Suprapubic skin (tissue), 4 donors: Measurements from ENCODE around the gene RWDD4.

ENCODE experiments used
- POLR2A ChIP-seq, 2 donors: fragments of 450-650 bp; IDR thresholded peaks; one replicate each; pipeline ENCODE4 v1.6.1; 2017; ENCODE audit warnings: antibody characterized with exemption in 2 of 2, mild to moderate bottlenecking in 2 of 2, moderate library complexity in 2 of 2
- POLR2AphosphoS5 ChIP-seq, 3 donors: sonication (generic); formaldehyde crosslinking; IDR thresholded peaks; one replicate each; pipeline ENCODE4 v1.6.1; 2017; ENCODE audit warnings: antibody characterized with exemption in 3 of 3
- TF ChIP-seq, protein P1 (sequence below), 2 donors: fragments of 200-600 bp in 1 of 2; fragments of 450-650 bp in 1 of 2; sonication (generic) in 1 of 2; IDR thresholded peaks; one replicate each; pipeline ENCODE4 v1.5.1; 2016 to 2019; ENCODE audit warnings: antibody characterized with exemption in 2 of 2, mild to moderate bottlenecking in 1 of 2, moderate library complexity in 1 of 2

DNA sequence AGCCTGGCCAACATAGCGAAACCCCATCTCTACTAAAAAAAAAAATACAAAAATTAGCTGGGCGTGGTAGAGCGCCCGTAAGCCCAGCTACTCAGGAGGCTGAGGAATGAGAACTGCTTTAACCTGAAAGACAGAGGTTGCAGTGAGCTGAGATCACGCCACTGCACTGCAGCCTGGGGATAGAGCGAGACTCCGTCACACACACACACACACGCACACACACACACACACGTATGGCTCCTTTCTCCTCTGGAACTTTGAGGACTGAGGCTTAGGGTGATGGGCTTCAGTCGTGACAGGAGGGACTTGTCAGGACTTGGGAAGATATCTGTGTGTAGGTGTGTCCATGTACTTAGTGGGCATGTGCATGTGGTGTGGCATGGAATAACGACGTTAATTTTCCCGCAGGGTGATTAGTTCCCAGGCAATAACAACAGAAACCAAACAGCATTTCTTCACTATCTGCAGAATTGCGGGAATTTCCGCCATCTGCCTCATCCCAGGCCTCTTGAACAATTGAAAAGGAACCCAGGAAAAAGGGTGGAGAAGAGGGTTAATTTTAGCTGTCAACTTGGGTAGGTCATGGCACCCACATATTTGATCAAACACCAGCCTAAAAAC, 47.7 kb downstream of the RWDD4 start:
- TF ChIP-seq, protein P1, sequence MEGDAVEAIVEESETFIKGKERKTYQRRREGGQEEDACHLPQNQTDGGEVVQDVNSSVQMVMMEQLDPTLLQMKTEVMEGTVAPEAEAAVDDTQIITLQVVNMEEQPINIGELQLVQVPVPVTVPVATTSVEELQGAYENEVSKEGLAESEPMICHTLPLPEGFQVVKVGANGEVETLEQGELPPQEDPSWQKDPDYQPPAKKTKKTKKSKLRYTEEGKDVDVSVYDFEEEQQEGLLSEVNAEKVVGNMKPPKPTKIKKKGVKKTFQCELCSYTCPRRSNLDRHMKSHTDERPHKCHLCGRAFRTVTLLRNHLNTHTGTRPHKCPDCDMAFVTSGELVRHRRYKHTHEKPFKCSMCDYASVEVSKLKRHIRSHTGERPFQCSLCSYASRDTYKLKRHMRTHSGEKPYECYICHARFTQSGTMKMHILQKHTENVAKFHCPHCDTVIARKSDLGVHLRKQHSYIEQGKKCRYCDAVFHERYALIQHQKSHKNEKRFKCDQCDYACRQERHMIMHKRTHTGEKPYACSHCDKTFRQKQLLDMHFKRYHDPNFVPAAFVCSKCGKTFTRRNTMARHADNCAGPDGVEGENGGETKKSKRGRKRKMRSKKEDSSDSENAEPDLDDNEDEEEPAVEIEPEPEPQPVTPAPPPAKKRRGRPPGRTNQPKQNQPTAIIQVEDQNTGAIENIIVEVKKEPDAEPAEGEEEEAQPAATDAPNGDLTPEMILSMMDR (IDR thresholded peaks at IDR 0.05): no peak
- no peak for TF ChIP-seq POLR2A (IDR thresholded peaks at IDR 0.05)
- no peak for TF ChIP-seq POLR2AphosphoS5 (IDR thresholded peaks at IDR 0.05)
